GM18499 (cell line): ENCODE data around the gene RHOT2.
"Not testable (repeated sequence)": the region's sequence is repeated elsewhere in the genome, so short reads cannot be mapped to it uniquely, and the experiment has no call there.

Source experiments
- ATAC-seq: cut with Tn5 transposase; IDR thresholded peaks from one replicate; pipeline ENCODE4 v1.9.1; 2021; ENCODE audit warnings: moderate number of reproducible peaks; ENCODE audit not compliant: insufficient read depth, unreplicated experiment

The RHOT2 gene

DNA sequence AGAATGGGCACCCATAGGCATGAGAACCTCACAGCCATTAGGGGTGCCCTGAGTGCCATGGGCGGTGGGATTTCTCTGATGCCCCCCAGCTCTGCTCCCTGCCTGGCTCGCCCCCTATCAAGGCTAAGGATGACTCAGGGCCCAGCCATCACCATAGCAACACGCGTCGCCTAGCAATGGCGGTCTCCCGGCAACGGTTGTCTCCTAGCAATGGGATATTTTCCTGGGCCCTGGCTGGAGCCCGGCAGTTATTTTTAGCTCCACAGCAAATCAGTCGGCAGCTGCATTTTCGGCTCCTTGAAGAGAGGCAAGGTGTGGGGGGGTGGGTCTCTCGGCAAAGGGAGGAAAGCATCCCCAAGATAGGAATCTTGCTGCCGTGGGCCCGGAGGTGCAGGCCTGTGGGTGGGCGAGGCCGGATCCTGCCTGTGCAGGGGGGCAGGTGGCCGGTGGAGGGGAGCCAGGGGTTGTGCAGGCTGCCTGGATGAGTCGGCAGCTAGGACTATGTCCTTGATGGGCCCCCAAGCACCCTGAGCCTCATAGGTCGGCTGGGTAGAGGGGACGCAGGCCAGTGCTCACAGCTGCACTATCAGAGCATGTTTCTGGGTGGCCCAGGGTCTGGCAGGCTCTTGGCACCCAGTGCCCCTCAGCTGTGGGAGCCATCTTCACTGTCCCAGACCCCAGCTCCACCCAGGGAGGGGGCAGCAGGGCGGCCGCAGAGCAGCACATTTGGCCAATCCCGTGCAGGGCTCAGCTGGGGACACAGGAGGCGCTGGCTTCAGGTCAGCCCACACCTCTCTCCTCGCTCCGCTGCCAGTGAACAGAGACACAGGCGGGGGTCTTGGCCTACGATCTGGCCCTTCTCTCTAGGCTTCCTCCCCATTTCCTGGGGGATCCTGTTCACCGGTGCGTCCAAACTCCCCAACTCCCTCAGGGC lies 41.9 kb downstream of the RHOT2 start:
- ATAC-seq: no peak

DNA sequence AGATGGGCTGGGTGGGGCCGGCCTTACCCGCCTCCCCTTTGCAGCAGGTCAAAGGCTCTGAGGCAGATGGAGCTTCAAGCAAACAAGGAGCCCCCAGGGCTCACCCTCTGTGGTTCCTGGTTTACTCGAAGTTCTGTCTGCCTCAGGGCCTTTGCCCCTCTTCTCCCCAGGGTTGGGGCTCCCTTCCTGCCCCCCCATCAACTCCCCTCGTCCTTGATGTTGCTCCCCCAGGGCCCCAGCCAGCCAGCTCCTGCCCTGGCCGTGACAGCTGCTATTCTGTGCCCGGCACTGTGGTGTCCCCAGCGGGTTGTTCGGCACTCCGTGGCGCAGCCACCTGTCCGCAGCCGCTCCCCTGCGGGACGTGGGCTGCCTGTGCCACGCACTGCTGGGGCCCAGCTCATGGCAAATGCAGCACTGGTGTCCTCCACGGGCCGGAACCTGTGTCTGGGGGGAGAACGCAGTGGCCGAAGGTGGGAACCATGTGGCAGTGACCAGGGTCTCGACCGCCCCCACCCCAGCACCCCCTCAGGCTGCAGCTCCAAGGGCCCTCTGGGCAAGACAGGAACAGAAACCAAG lies 42.7 kb downstream of the RHOT2 start:
- ATAC-seq: no peak

DNA sequence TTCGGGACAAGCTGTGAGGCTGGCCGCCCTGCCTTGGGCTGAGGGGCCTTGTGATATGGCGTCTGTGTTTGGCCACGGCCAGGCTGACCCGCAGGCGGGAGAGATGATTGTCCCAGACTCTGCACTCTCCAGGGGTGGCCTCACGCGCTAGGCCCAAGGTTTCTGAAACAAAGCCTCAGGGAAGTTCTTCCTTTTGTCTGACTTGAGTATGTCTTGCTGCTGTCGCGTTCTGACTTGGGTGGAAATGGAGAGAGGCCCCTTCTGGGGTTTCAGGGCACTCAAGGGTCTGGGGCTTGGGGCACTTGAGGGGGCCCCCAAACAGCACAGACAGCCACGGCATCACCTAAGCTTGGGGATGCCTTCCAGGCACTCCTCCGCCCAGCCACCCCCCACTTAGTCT lies 43.2 kb downstream of the RHOT2 start:
- no peak for ATAC-seq

- ATAC-seq: no peak
Measured at GRCh38 chr16:711548-712320, 43.8 kb downstream of the RHOT2 start.

DNA sequence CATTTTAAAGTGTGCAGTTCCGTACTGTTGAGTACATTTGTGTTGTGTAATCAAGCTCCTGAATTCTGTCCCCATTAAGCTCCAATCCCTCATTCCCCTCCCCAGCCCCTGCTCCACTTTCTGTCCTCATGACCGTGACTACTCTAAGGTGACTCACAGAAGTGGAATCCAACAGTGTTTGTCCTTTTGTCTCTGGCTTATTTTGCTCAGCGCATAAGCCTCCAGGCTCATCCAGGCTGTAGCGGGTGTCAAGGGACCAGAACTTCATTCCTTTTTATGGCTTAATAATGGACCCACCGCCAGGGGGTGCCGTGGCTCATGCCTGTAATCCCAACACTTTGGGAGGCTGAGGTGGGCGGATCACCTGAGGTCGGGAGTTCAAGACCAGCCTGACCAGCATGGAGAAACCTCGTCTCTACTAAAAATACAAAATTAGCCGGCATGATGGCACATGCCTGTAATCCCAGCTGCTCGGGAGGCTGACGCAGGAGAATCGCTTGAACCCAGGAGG lies 44.9 kb downstream of the RHOT2 start:
- not testable (repeated sequence) for ATAC-seq

DNA sequence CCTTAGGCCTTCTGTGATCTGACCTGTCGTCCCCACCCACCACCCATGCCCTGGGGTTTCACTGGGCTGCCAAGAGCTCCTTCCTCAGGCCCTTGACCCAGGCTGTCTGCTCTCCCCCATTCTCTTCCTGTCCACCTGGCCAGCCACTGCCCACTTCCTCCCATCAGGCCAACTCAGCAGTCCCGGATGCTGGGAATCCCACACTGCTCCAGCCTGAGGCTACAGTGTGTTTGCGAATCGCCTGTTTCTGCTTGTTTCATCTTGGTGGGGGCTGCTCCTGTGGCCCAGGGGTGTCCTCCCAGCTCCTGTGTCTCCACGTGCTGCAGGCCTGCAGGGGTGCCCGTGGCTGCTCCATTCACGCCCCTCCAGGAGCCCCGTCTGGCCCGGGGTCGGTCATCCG lies 46.1 kb downstream of the RHOT2 start:
- ATAC-seq: no peak

DNA sequence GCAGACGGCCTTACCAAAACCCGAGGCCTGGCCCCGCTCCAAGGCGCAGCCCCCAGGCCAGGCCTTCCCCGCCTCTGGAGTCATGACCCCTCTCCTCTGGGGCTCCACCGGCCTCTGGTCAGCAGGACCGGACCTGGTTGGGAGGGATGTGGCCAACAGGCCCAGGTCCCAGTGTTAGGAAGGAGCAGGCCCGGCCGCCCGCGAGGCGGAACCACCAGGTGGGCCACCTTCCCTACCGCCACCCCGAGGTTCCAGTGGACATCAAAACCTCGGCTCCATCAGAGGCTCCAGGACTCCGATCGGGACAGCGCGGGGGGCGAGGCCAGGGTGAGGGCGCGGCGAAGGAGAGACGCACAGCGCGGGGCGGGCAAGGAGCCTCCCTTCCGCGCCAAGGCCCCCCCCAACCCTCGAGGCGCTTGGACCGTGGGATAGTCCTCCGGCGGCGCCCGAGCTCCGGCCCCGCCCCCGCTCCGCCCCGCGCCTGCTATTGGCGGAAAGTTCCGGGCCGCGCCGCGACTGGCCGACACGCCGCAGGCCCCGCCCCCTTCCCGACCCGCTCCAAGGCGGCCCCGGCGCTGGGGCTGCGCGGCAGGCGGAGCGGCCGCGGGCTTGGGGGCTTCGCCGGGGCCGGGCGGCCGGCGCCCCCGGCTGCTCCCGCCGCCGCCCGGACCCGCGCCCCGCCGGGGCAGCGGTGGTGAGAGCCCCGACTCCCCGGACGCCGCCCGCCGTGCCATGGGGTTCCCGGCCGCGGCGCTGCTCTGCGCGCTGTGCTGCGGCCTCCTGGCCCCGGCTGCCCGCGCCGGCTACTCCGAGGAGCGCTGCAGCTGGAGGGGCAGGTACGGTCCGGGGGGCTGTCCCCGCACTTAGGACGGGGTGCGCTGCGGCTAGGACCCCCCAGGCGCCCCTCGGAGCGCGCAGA lies 46.9 kb downstream of the RHOT2 start, which contains the start of gene METRN:
TSS of gene METRN (plus strand) at position 561 of the 919 bp plus-strand sequence. CDS start at position 733, 172 bp downstream.
- ATAC-seq: no peak

DNA sequence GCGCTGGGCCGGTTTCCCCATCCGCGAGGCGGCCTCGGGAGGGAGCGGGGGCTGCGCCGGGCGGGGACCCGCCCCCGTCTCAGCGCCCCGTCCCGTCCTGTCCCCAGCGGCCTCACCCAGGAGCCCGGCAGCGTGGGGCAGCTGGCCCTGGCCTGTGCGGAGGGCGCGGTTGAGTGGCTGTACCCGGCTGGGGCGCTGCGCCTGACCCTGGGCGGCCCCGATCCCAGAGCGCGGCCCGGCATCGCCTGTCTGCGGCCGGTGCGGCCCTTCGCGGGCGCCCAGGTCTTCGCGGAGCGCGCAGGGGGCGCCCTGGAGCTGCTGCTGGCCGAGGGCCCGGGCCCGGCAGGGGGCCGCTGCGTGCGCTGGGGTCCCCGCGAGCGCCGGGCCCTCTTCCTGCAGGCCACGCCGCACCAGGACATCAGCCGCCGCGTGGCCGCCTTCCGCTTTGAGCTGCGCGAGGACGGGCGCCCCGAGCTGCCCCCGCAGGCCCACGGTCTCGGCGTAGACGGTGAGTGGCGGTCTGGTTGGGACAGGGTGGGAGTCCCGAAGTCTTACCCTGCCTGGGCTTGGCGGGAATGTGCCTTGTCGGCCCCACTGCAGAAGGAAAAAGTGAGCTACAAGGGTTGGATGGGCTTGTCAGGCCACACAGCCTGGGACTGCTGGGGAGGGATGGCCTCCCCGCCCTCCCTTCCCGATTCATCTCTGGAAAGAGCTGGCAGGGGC lies 47.7 kb downstream of the RHOT2 start:
- ATAC-seq: no peak

DNA sequence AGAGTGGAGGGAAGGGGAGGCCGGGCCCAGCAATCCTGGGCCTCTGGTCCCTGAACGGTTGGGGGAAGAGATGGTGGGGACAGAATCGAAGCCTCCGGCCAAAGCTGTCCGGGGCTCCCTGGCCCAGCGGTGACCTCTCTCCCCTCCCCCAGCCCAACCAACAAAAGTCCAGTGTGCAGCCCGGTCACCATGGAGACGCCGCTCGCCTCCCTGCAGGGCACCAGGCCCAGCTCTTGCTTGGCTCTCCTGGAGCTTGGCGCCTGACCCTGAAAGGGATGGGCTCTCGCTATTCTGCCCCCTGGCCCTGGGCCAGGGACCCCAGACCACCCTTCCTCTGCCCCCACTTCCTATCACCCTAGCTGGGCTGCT lies 48.3 kb downstream of the RHOT2 start:
- ATAC-seq: no peak

GRCh38 chr16:716768-717325 lies 48.9 kb downstream of the RHOT2 start:
- no peak for ATAC-seq

GRCh38 chr16:717450-718245 lies 49.7 kb downstream of the RHOT2 start:
- ATAC-seq: no peak

GRCh38 chr16:718389-718788 lies 50.5 kb downstream of the RHOT2 start:
- ATAC-seq: no peak

GRCh38 chr16:718922-719321 lies 51.0 kb downstream of the RHOT2 start:
- no peak for ATAC-seq

DNA sequence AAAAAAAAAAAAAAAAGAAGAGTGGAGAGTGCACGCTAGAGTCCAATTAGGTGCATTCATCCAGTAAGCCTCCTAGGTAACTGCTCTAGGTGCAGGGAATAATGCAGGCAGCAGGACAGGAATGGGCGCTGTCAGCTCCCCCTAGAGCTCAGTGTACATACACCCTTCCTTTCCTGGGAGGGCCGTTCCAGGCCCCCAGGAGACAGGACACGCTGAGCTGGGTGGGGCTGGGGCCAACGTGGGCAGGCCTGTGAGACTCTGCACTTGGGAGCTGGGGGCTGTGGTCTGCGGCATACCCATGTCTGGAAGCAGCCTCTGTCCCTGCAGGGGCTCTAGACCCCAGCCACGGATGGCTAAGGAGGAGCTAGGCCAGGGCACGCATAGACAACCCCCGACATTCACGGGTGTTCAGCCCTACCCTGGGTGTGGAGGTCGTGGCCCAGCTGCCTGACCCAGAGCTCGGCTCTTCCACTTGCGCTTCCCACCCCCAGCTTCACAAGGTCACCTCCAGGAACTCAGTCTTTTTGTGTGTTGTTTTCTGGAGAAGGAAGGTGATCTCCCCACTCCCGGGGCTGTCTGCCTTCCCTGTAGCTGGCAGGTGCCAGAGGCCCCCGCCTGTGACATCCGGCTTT lies 52.0 kb downstream of the RHOT2 start:
- ATAC-seq: no peak

DNA sequence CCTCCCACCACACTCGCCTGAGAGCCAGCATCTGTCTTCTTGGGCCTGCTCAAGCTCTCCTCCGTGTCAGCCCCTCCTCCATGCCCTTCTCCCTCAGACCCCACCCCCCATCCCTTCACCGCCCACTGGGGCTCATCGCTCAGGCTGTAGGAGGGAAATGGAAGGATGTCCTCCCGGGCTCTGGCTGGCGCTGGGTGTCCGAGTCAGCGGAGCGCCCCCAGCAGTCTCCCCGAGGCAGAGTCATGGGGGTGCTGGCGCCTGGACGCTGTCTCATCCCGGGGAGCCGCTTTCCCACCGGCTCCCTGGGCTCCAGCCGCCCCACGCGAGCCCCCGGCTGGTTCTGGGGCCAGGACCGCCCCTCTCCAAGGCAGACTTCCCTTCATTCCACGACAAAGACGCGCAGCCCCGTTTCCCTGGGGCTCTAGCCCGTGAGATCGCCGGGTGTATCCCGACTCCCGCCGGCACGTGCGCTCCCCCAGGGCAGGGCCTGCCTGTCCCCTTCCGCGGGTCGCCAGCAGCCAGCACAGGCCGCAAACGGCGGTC lies 52.6 kb downstream of the RHOT2 start:
- no peak for ATAC-seq

DNA sequence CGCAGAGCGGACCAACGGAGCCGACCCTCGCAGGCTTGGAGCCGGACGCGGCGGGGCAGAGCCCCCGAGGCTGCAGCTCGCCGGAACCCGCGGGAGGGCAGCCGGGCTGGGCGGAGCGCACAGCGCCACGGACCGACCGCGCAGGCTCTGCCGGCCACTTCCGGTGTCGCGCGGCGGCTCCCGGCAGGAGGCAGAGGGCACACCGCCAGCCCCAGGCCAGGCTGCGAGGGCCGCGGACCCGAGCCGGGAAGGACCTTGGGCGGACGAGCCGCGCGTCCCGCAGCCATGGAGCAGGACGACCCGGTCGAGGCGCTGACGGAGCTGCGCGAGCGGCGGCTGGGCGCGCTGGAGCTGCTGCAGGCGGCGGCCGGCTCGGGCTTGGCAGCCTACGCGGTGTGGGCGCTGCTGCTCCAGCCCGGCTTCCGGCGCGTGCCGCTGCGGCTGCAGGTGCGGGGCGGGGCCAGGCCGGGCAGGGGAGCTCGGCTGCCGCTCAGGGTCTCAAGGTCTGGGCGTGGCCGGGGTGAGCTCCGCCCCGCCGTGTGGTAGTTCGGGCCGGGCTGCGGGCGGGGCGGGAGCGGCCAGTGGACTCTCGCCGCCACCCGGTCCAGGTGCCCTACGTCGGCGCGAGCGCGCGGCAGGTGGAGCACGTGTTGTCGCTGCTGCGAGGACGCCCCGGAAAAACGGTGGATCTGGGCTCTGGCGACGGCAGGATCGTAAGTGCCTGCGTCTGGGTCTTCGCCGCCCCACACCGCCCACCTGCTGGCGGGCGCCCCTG lies 53.2 kb downstream of the RHOT2 start, which contains the start of gene ANTKMT:
TSS of gene ANTKMT (plus strand) at position 157 of the 775 bp plus-strand sequence. CDS start at position 286, 129 bp downstream.
- ATAC-seq: no peak
